OCI-LY1 (cell line): ENCODE results near the gene FLNC.

ENCODE experiments used
- H2AFZ ChIP-seq: fragments of 200-600 bp; sonication (generic), shearing (Covaris generic); 2 replicates; pipeline ENCODE4 v1.6.0; 2014; ENCODE audit warnings: antibody characterized with exemption, mild to moderate bottlenecking, low read length
- H3F3A ChIP-seq: fragments of 200-600 bp; sonication (generic), shearing (Covaris generic); 2 replicates; pipeline ENCODE4 v1.6.0; 2014; ENCODE audit warnings: mild to moderate bottlenecking, antibody characterized with exemption, low read length, moderate library complexity; ENCODE audit not compliant: insufficient read depth
- H3K27ac ChIP-seq: fragments of 200-600 bp; sonication (generic); 2 replicates; pipeline ENCODE4 v1.5.1; 2014; ENCODE audit warnings: low read length, mixed run types, mild to moderate bottlenecking, low read depth; ENCODE audit not compliant: poor library complexity, severe bottlenecking
- H3K27me3 ChIP-seq: fragments of 200-600 bp; sonication (generic); 2 replicates; pipeline ENCODE4 v1.6.0; 2014; ENCODE audit warnings: antibody characterized with exemption, mild to moderate bottlenecking, low read length, moderate library complexity; ENCODE audit not compliant: insufficient read depth
- H3K36me3 ChIP-seq: fragments of 200-600 bp; sonication (generic); 2 replicates; pipeline ENCODE4 v1.6.1; 2014; ENCODE audit warnings: mild to moderate bottlenecking, antibody characterized with exemption, low read length, moderate library complexity, mixed read lengths; ENCODE audit not compliant: insufficient read depth
- H3K4me1 ChIP-seq: fragments of 200-600 bp; sonication (generic); 2 replicates; pipeline ENCODE4 v1.5.1; 2014; ENCODE audit warnings: mild to moderate bottlenecking, low read length, moderate library complexity; ENCODE audit not compliant: insufficient read depth, severe bottlenecking
- H3K4me2 ChIP-seq: fragments of 200-600 bp; sonication (generic), shearing (Covaris generic); 2 replicates; pipeline ENCODE4 v1.6.1; 2014; ENCODE audit warnings: low read length
- H3K4me3 ChIP-seq: fragments of 200-600 bp; sonication (generic); 2 replicates; pipeline ENCODE4 v1.5.1; 2014; ENCODE audit warnings: low read length, low read depth, mild to moderate bottlenecking, mixed read lengths; ENCODE audit not compliant: poor library complexity, severe bottlenecking
- H3K79me2 ChIP-seq: fragments of 200-600 bp; shearing (Covaris generic); 2 replicates; pipeline ENCODE4 v1.6.1; 2016; ENCODE audit warnings: mixed run types, low read length, mixed read lengths; ENCODE audit not compliant: insufficient read depth
- H3K9ac ChIP-seq: fragments of 200-600 bp; sonication (generic), shearing (Covaris generic); 2 replicates; pipeline ENCODE4 v1.6.1; 2014; ENCODE audit warnings: mild to moderate bottlenecking, low read length, mixed read lengths
- H3K9me2 ChIP-seq: fragments of 200-600 bp; sonication (generic), shearing (Covaris generic); 2 replicates; pipeline ENCODE4 v1.6.1; 2014; ENCODE audit warnings: low read depth, mild to moderate bottlenecking, low read length, mixed read lengths
- H3K9me3 ChIP-seq: fragments of 200-600 bp; shearing (Covaris generic); 2 replicates; pipeline ENCODE4 v1.6.1; 2014; ENCODE audit warnings: low read length, mixed read lengths
- H4K20me1 ChIP-seq: fragments of 200-600 bp; sonication (generic), shearing (Covaris generic); 2 replicates; pipeline ENCODE4 v1.6.0; 2016; ENCODE audit warnings: mild to moderate bottlenecking, low read length; ENCODE audit not compliant: insufficient read depth
- CTCF ChIP-seq: fragments of 200-600 bp; sonication (generic), shearing (Covaris generic); IDR thresholded peaks from 2 replicates; pipeline ENCODE4 v1.5.1; 2017; ENCODE audit warnings: mild to moderate bottlenecking, antibody characterized with exemption, low read length, moderate library complexity, mixed read lengths
- EZH2 ChIP-seq: fragments of 200-600 bp; sonication (generic), shearing (Covaris generic); IDR thresholded peaks from 2 replicates; pipeline ENCODE4 v1.8.0; 2017; ENCODE audit warnings: borderline replicate concordance, mixed run types, mild to moderate bottlenecking, antibody characterized with exemption, low read length, moderate library complexity, mixed read lengths

Gene FLNC

GRCh38 chr7:128836729-128837348 lies 6.6 kb downstream of the FLNC start:
- H3K4me1 ChIP-seq: peaks cover 2% of the 10 kb centered on the region
- H4K20me1 ChIP-seq: no peaks in the 10 kb centered on the region
- H3K27me3 ChIP-seq: peaks cover 5% of the 10 kb centered on the region
- no peak overlapping the region for H3K4me2 ChIP-seq
- no peak overlapping the region for H3K27ac ChIP-seq
- no peak overlapping the region for H3K4me3 ChIP-seq
- H3K9me3 ChIP-seq: no peaks in the 10 kb centered on the region
- H3K79me2 ChIP-seq: no peaks in the 10 kb centered on the region
- H3K9me2 ChIP-seq: no peaks in the 10 kb centered on the region
- no peak for TF ChIP-seq EZH2
- no peak for TF ChIP-seq CTCF
- H3K9ac ChIP-seq: no peak overlapping the region
- H3K36me3 ChIP-seq: no peaks in the 10 kb centered on the region
- no peaks in the 10 kb centered on the region for H3F3A ChIP-seq
- H2AFZ ChIP-seq: no peak overlapping the region

GRCh38 chr7:128837521-128837921 lies 7.3 kb downstream of the FLNC start:
- Histone ChIP-seq H3K27me3 (peaks cover 5% of the 10 kb centered on the region), H3K9ac (no peak overlapping the region), H3K79me2 (no peaks in the 10 kb centered on the region), H3K4me1 (peaks cover 3% of the 10 kb centered on the region), H3K4me2 (no peak overlapping the region), H4K20me1 (no peaks in the 10 kb centered on the region), H3K9me3 (no peaks in the 10 kb centered on the region), H3K9me2 (no peaks in the 10 kb centered on the region), H3K36me3 (no peaks in the 10 kb centered on the region), H2AFZ (no peak overlapping the region), H3K27ac (no peak overlapping the region), H3F3A (no peaks in the 10 kb centered on the region), H3K4me3 (no peak overlapping the region)
- TF ChIP-seq EZH2 (no peak), CTCF (no peak)

- Histone ChIP-seq H2AFZ (no peak overlapping the region), H4K20me1 (no peaks in the 10 kb centered on the region), H3F3A (no peaks in the 10 kb centered on the region), H3K4me3 (no peak overlapping the region), H3K9me2 (no peaks in the 10 kb centered on the region), H3K9ac (no peak overlapping the region), H3K4me2 (no peak overlapping the region), H3K4me1 (peaks cover 3% of the 10 kb centered on the region), H3K27me3 (peaks cover 5% of the 10 kb centered on the region), H3K27ac (no peak overlapping the region), H3K9me3 (no peaks in the 10 kb centered on the region), H3K79me2 (no peaks in the 10 kb centered on the region), H3K36me3 (no peaks in the 10 kb centered on the region)
- TF ChIP-seq EZH2 (no peak), CTCF (no peak)
Measured at GRCh38 chr7:128838109-128838779, 8.0 kb downstream of the FLNC start.
